ENCODE measurements around the gene RAB27A.

Gene RAB27A

GRCh38 chr15:55277116-55277564 is 12.5 kb downstream of the RAB27A start:
- no peak for DNase-seq (ENCODE audit: low read depth)
- no peak for TF ChIP-seq CTCF (IDR thresholded peaks at IDR 0.05; ENCODE audit: low read depth, low read length, missing control alignments)
- in situ Hi-C loops (cut with HindIII; ENCODE audit: low sequenced_read_pairs), result loop anchor here (5.0 kb wide), 1 partner anchor 50 kb away; no protein-coding TSS in a partner anchor
- no peak overlapping the region for H3K4me3 ChIP-seq (ENCODE audit: low read depth, low read length)

- DNase-seq (ENCODE audit: low read depth), result no peak
- H3K4me3 ChIP-seq (ENCODE audit: low read depth, low read length), result no peak overlapping the region
- no peak for TF ChIP-seq CTCF (IDR thresholded peaks at IDR 0.05; ENCODE audit: low read depth, low read length, missing control alignments)
- in situ Hi-C loops (cut with HindIII; ENCODE audit: low sequenced_read_pairs), result loop anchor here (5.0 kb wide), 1 partner anchor 49 kb away; no protein-coding TSS in a partner anchor
These were observed 13.3 kb downstream of the RAB27A start for GRCh38 chr15:55276324-55276723.

- DNase-seq (ENCODE audit: low read depth), result no peak
- no peak for TF ChIP-seq CTCF (IDR thresholded peaks at IDR 0.05; ENCODE audit: low read depth, low read length, missing control alignments)
- in situ Hi-C loops (cut with HindIII; ENCODE audit: low sequenced_read_pairs), result no loop called here
- no peak overlapping the region for H3K4me3 ChIP-seq (ENCODE audit: low read depth, low read length)
These were observed 19.3 kb downstream of the RAB27A start for GRCh38 chr15:55270291-55270690.

- TF ChIP-seq CTCF (IDR thresholded peaks at IDR 0.05; ENCODE audit: low read depth, low read length, missing control alignments), result no peak
- in situ Hi-C loops (cut with HindIII; ENCODE audit: low sequenced_read_pairs), result no loop called here
- no peak for DNase-seq (ENCODE audit: low read depth)
- H3K4me3 ChIP-seq (ENCODE audit: low read depth, low read length), result no peak overlapping the region
These were observed 21.4 kb downstream of the RAB27A start for GRCh38 chr15:55268176-55268695.

- in situ Hi-C loops (cut with HindIII; ENCODE audit: low sequenced_read_pairs), result no loop called here
These were observed 22.0 kb downstream of the RAB27A start for GRCh38 chr15:55267401-55268175.

GRCh38 chr15:55266547-55266946 is 23.1 kb downstream of the RAB27A start:
- TF ChIP-seq CTCF (IDR thresholded peaks at IDR 0.05; ENCODE audit: low read depth, low read length, missing control alignments), result no peak
- in situ Hi-C loops (cut with HindIII; ENCODE audit: low sequenced_read_pairs), result no loop called here
- no peak for DNase-seq (ENCODE audit: low read depth)

More at GRCh38 chr15:55267401-55268175, 22.0 kb downstream of the RAB27A start:
- no peak for DNase-seq (ENCODE audit: low read depth)
- no peak for TF ChIP-seq CTCF (IDR thresholded peaks at IDR 0.05; ENCODE audit: low read depth, low read length, missing control alignments)
- H3K4me3 ChIP-seq (ENCODE audit: low read depth, low read length), result no peak overlapping the region

More at GRCh38 chr15:55266547-55266946, 23.1 kb downstream of the RAB27A start:
- H3K4me3 ChIP-seq (ENCODE audit: low read depth, low read length), result no peak overlapping the region

Data from astrocyte of the cerebellum (primary cell).